ENCODE data around the gene ZNF860.
"Not testable (repeated sequence)": the region's sequence is repeated elsewhere in the genome, so short reads cannot be mapped to it uniquely, and the experiment has no call there.

The ZNF860 gene

GRCh38 chr3:32000877-32001276 lies 19.3 kb downstream of the ZNF860 start:
- DNase-seq, result no peak

GRCh38 chr3:32002561-32003368 lies 21.2 kb downstream of the ZNF860 start:
- DNase-seq, result no peak

- DNase-seq, result no peak
These were observed 21.8 kb downstream of the ZNF860 start for GRCh38 chr3:32003380-32003779.

GRCh38 chr3:32004113-32004765 lies 22.7 kb downstream of the ZNF860 start:
- DNase-seq, result no peak

- no peak for DNase-seq
These were observed 27.6 kb downstream of the ZNF860 start for GRCh38 chr3:32009101-32009500.

DNA sequence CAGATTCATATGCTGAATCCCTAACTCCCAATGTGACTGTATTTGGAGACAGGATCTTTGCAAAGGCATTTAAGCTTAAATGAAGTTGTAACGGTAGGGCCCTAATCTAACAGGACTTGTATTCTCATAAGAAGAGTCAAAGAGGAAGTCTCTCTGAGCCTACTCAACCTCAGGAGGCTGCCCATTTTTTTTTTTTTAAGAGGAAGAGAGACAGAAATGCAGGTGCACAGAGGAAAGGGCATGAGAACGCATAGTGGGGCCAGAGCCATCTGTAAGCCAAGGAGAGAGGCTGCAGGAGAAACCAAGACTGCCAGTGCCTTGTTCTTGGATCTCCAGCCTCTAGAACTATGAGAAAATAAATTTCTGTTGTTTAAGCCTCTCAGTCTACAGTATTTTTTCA lies 28.4 kb downstream of the ZNF860 start:
- peak; percentile 2 for DNase-seq

DNA sequence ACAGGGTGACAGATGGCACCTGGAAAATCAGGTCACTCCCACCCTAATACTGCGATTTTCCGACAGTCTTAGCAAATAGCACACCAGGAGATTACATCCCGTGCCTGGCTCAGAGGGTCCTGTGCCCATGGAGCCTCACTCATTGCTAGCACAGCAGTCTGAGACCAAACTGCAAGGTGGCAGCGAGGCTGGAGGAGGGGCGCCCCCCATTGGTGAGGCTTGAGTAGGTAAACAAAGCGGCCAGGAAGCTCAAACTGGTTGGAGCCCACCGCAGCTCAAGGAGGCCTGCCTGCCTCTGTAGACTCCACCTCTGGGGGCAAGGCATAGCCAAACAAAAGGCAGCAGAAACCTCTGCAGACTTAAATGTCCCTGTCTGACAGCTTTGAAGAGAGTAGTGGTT lies 29.1 kb downstream of the ZNF860 start:
- not testable (repeated sequence) for DNase-seq

GRCh38 chr3:32015638-32016037 lies 34.1 kb downstream of the ZNF860 start:
- not testable (repeated sequence) for DNase-seq

- DNase-seq, result no peak
These were observed 35.7 kb downstream of the ZNF860 start for GRCh38 chr3:32017286-32017685.

GRCh38 chr3:32018757-32019564 lies 37.4 kb downstream of the ZNF860 start:
- no peak for DNase-seq

- no peak for DNase-seq
These were observed 39.6 kb downstream of the ZNF860 start for GRCh38 chr3:32021155-32021554.

DNA sequence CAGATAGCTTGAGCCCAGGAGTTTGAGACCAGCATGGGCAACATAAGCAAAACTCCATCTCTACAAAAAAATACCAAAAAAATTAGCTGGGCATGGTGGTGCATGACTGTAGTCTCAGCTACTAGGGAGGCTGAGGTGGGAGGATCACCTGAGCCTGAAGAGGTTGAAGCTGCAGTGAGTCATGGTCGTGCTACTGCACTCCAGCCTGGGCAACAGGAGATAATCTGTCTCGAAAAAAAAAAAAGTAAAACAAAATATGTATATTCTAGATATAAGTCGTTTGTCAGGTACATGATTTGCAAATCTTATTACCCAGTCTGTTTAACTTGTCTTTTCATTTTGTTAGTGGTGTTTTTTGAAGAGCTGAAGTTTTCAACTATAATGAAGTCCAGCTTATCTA lies 40.2 kb downstream of the ZNF860 start:
- no peak for DNase-seq

- no peak for DNase-seq
These were observed 41.4 kb downstream of the ZNF860 start for GRCh38 chr3:32022947-32023346.

DNA sequence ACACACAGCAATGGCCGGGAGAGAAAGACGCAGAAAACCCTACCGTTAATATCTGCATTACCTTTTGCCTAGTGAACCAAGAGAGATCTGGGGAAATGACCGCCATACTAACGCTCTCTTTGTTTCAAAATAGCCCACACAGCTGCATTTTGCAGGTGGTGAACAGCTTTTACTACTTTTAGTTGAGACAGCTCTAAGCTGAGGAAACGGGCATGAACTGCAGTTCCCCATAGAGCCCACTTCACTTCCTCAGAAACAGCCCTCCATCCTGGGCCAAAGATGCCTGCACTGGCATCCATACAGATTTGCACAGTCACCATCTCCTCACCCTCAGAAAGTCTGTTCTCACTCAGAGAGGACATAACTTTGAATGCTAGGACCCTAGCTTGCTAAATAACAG lies 45.0 kb downstream of the ZNF860 start:
- no peak for DNase-seq

- no peak for DNase-seq
These were observed 56.4 kb downstream of the ZNF860 start for GRCh38 chr3:32037932-32038267.

DNA sequence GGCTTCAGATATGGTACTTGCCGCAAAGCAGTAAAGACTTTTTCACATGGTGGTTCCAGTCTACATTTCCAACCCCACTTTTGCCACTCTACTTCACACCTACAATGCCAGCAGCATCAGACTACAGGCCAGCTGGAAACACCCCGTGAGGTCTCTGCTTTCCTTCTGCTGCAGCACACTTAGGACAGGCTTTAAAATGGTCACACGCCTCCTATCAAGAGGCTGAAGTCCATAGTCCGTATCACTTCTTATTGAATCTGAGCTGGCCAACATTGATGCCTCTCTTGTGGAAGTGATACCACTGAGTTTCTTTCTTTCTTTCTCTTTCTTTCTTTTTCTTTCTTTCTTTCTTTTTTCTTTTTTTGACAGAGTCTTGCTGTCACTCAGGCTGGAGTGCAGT lies 59.8 kb downstream of the ZNF860 start:
- no peak for DNase-seq

Data from CD4-positive, alpha-beta T cell treated with Interferon gamma for 1 hour (primary cell).